Osteoblast (primary cell): ENCODE data around the gene TAS1R2. TPM values are rescaled to one million over a fixed set of nuclear protein-coding genes. Genes with fewer than 3 reads are reported as not detected.

ENCODE experiments used
- DNase-seq: peaks from one replicate; pipeline ENCODE4 v3.0.0; 2011; ENCODE audit warnings: low spot score, mixed read lengths; ENCODE audit not compliant: insufficient read length; ENCODE audit errors: missing footprints
- H2AFZ ChIP-seq: 2 replicates; pipeline ENCODE4 v1.6.0; 2011; ENCODE audit warnings: mild to moderate bottlenecking, low read length
- H3K27ac ChIP-seq: 2 replicates; pipeline ENCODE4 v1.5.1; 2011; ENCODE audit warnings: mild to moderate bottlenecking, low read depth, low read length, moderate library complexity
- H3K27me3 ChIP-seq: 2 replicates; pipeline ENCODE4 v1.6.0; 2012; ENCODE audit warnings: mild to moderate bottlenecking, control low read depth, inconsistent platforms, low read length, moderate library complexity; ENCODE audit not compliant: insufficient read depth
- H3K36me3 ChIP-seq: 2 replicates; pipeline ENCODE4 v1.5.1; 2011; ENCODE audit warnings: mild to moderate bottlenecking, low read length, control low read depth, moderate library complexity; ENCODE audit not compliant: insufficient read depth
- H3K4me1 ChIP-seq: 2 replicates; pipeline ENCODE4 v1.5.1; 2011; ENCODE audit warnings: mild to moderate bottlenecking, low read length, control low read depth, moderate library complexity; ENCODE audit not compliant: insufficient read depth
- H3K4me2 ChIP-seq: 2 replicates; pipeline ENCODE4 v1.6.0; 2011; ENCODE audit warnings: mild to moderate bottlenecking, low read length; ENCODE audit not compliant: insufficient read depth
- H3K4me3 ChIP-seq: fragments of 200-600 bp; sonication (generic); 3 replicates; pipeline ENCODE4 v1.5.1; 2012; ENCODE audit warnings: mild to moderate bottlenecking, low read length, inconsistent platforms; ENCODE audit not compliant: insufficient read depth
- H3K79me2 ChIP-seq: 2 replicates; pipeline ENCODE4 v1.6.0; 2012; ENCODE audit warnings: mild to moderate bottlenecking, low read length, control low read depth, inconsistent platforms; ENCODE audit not compliant: insufficient read depth
- H3K9me3 ChIP-seq: 2 replicates; pipeline ENCODE4 v1.5.1; 2011; ENCODE audit warnings: low read depth, low read length, control low read depth
- H4K20me1 ChIP-seq: 2 replicates; pipeline ENCODE4 v1.6.0; 2012; ENCODE audit warnings: mild to moderate bottlenecking, low read length, control low read depth; ENCODE audit not compliant: insufficient read depth
- total RNA-seq: library from RNA; depleted of rRNA; stranded (reverse); fragments of >200 nt; gene quantifications from 2 replicates; pipeline ENCODE4 v1.2.3, GENCODE V29; 2012
- TF ChIP-seq, protein P1 (sequence below): IDR thresholded peaks from 2 replicates; pipeline ENCODE4 v1.5.1; 2011; ENCODE audit warnings: mild to moderate bottlenecking, low read depth, low read length, moderate library complexity; ENCODE audit errors: extremely low read depth

Gene TAS1R2
- total RNA-seq, 1 donor, result not detected

- H4K20me1 ChIP-seq, result peaks cover 9% of the 10 kb centered on the region
- H3K9me3 ChIP-seq, result no peaks in the 10 kb centered on the region
- H3K27ac ChIP-seq, result no peak overlapping the region
- H3K4me1 ChIP-seq, result peaks cover 33% of the 10 kb centered on the region
- no peaks in the 10 kb centered on the region for H3K27me3 ChIP-seq
- peak; percentile 69 for DNase-seq
- H3K79me2 ChIP-seq, result no peaks in the 10 kb centered on the region
- no peak overlapping the region for H3K4me2 ChIP-seq
- H2AFZ ChIP-seq, result no peak overlapping the region
- H3K36me3 ChIP-seq, result no peaks in the 10 kb centered on the region
- H3K4me3 ChIP-seq, result no peak overlapping the region
- TF ChIP-seq, protein P1, sequence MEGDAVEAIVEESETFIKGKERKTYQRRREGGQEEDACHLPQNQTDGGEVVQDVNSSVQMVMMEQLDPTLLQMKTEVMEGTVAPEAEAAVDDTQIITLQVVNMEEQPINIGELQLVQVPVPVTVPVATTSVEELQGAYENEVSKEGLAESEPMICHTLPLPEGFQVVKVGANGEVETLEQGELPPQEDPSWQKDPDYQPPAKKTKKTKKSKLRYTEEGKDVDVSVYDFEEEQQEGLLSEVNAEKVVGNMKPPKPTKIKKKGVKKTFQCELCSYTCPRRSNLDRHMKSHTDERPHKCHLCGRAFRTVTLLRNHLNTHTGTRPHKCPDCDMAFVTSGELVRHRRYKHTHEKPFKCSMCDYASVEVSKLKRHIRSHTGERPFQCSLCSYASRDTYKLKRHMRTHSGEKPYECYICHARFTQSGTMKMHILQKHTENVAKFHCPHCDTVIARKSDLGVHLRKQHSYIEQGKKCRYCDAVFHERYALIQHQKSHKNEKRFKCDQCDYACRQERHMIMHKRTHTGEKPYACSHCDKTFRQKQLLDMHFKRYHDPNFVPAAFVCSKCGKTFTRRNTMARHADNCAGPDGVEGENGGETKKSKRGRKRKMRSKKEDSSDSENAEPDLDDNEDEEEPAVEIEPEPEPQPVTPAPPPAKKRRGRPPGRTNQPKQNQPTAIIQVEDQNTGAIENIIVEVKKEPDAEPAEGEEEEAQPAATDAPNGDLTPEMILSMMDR, result no peak
Observed at GRCh38 chr1:18884727-18885126, 25.3 kb upstream of the TAS1R2 start.

DNA sequence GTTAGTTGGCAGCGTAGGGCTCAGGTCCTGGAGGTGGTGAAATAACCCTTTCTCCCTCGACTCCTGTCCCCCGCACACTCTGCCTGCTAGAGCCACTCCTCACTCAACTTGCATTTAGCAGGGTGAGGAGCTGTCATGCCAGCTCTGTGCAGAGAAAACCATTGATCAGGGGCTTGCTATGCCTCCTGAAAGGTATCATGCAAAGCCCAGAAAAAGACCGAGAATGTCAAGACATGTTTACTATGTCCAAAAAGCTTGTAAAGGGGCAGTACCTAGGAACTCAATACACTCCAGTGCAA is 24.9 kb upstream of the TAS1R2 start:
- H3K4me2 ChIP-seq, result no peak overlapping the region
- no peak for DNase-seq
- peaks cover 9% of the 10 kb centered on the region for H4K20me1 ChIP-seq
- no peak overlapping the region for H2AFZ ChIP-seq
- no peaks in the 10 kb centered on the region for H3K27me3 ChIP-seq
- no peaks in the 10 kb centered on the region for H3K9me3 ChIP-seq
- H3K4me1 ChIP-seq, result peaks cover 33% of the 10 kb centered on the region
- TF ChIP-seq, protein P1, result no peak
- H3K4me3 ChIP-seq, result no peak overlapping the region
- H3K79me2 ChIP-seq, result no peaks in the 10 kb centered on the region
- no peak overlapping the region for H3K27ac ChIP-seq
- no peaks in the 10 kb centered on the region for H3K36me3 ChIP-seq

DNA sequence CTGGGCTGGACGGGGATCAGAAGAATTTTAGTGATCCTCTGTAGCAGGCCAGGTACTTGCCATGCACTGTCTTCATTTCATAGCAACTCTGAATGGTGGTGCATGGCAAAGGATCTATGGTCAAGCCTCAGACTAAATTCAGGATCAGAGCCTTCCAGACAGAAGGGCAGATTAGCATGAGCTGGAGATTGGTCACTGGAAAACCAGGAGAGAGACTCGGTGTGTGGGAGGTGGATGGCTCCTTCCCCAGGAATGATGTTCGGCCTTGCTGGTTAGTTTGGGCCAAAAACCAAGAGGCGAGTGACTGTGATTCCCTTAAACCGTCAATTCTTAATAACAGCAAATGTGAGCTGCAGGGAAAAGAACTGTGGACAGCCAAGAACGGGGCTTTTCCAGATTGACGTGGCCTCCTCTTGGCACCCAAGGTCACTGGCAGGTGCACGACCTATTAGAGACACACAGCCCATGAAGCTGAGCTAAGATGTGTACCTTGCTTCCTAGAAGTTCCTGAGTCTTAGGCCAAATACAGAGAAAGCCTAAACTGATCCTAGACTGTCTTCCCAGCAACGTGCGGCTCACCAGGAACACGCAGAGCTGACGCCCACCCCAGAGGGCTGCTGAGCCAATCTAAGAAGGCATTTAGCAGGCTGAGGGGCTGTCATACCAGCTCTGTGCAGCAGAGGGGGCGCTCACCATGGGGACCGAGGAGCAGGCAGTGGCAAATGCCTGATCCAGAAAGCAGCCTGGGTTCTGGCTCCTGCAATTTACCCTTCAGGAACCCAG is 24.4 kb upstream of the TAS1R2 start:
- Histone ChIP-seq H3K4me2 (peak overlapping the region; percentile 32), H3K9me3 (no peaks in the 10 kb centered on the region), H3K27me3 (no peaks in the 10 kb centered on the region), H3K4me3 (no peak overlapping the region), H4K20me1 (peaks cover 9% of the 10 kb centered on the region), H3K79me2 (no peaks in the 10 kb centered on the region), H2AFZ (no peak overlapping the region), H3K36me3 (no peaks in the 10 kb centered on the region), H3K4me1 (peaks cover 33% of the 10 kb centered on the region), H3K27ac (peak overlapping the region; percentile 71)
- TF ChIP-seq, protein P1, result peak; percentile 98
- peak; percentile 97 for DNase-seq

GRCh38 chr1:18883079-18883478 is 23.6 kb upstream of the TAS1R2 start:
- TF ChIP-seq, protein P1, result no peak
- Histone ChIP-seq H3K27me3 (no peaks in the 10 kb centered on the region), H3K79me2 (no peaks in the 10 kb centered on the region), H3K36me3 (no peaks in the 10 kb centered on the region), H3K27ac (no peak overlapping the region), H2AFZ (no peak overlapping the region), H3K9me3 (no peaks in the 10 kb centered on the region), H4K20me1 (peaks cover 9% of the 10 kb centered on the region), H3K4me2 (no peak overlapping the region), H3K4me1 (peaks cover 33% of the 10 kb centered on the region), H3K4me3 (no peak overlapping the region)
- peak; percentile 23 for DNase-seq
